ENCODE results near the gene LBH.
"Not testable (repeated sequence)": the region's sequence is repeated elsewhere in the genome, so short reads cannot be mapped to it uniquely, and the experiment has no call there.

The LBH gene

GRCh38 chr2:30259071-30259470 is 27.7 kb downstream of the LBH start:
- DNase-seq, result no peak

GRCh38 chr2:30259827-30260679 is 28.7 kb downstream of the LBH start:
- no peak for DNase-seq

DNA sequence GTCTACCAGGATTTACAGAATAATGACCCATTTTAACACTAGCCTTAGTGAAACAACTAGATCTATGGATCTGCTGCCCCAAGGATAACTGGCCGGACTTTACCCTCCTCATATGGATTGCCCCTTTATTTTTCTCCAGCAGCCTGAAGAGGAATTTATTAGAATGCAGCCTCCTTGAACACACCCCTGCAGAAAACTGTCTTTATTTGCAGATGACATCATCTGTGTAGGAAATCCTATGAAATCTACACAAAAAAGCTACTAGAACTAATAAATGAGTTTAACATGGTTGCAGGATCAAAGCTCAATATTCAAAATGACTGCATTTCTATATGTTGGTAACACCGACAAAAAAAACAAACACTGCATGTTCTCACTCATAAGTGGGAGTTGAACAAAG is 29.6 kb downstream of the LBH start:
- DNase-seq, result no peak

- no peak for DNase-seq
Measured at GRCh38 chr2:30261695-30262211, 30.4 kb downstream of the LBH start.

- no peak for DNase-seq
Measured at GRCh38 chr2:30262716-30263309, 31.5 kb downstream of the LBH start.

DNA sequence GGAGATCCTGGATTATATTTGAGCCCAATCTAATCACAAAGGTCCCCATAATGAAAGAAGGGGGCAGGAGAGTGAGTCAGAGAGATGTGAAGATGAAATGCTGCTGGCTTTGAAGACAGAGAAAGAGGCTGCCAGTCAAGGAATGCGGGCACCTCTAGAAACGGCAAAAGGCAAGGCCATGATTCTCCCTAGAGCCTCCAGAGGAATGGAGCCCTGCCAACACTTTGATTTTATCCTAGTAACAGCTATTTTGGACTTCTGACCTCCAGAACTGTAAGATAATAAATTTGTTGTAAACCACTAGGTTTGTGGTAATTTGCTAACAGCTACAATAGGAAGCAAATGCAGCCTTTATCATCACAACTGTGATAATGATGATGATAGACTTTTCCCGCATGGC is 32.9 kb downstream of the LBH start:
- DNase-seq, result no peak

DNA sequence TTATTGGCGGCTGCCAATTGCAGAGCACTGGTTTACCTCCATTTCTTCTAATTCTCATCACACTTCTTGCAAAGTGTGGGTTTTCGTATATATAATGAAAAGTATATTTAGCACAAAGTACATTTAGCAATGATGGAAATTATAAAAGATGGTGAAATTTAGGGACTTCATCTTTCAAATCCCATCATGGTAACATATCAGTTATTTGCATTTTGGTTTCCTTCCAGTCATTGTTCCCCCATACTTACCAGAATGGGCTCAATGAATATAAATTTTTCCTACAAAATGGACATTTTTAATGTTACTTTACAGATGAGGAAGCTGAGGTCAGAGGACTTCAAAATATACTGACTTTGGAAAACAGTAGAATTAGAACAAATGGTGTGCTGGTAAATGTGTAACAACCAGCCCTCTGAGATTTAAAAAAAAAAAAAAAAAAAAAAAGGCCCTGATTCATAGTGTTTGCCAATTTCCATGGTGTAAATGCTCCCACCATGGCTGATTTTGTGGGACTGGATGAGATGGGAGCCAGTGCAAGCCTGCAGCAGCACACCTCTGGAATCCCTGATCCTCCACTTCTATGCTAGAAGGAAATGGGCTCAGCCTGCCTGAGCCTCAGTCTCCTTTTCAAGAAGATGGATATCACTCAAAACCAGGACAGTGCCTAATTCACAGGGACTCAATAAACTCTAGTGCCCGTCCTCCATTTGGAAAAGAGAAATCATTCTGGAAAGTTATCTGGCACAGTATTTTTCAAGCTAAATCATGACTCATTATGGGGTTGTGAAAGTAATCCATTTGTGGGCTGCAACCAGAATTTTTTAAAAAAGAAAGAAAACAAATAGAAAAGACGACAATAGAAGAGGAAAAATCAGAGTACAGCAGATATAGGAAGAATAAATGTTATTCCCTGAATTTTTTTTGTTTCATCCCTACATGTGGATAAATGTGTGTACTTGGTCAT is 34.0 kb downstream of the LBH start:
- peak; percentile 50 for DNase-seq

DNA sequence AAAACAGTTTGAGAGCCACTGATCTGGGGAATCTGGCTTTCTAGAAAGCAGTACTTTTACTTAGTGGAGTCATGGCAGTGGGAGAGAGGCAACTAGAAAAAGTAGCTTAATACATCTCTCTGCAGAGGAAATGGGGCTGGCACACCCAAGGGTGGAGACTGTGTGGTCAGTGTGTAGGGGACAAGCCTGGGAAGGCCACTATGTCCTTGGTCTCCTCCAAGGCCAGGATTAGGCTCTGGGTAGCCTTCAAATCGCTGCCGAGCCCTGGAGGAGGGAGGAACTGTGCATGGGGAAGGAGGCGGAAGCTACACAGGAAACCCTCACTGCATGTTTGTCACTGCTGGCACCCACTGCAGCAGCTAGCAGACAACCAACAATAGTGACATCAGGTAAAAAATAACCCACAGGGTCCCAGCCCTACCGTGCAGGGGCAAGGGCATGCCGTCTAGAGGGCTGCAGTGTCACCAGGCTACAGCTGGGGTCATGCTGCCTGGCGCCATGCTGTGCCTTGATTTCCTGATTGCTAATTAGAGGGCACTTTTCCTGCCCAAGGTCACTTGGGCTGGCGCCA is 34.8 kb downstream of the LBH start:
- DNase-seq, result no peak

- no peak for DNase-seq
Measured at GRCh38 chr2:30266705-30267104, 35.4 kb downstream of the LBH start.

DNA sequence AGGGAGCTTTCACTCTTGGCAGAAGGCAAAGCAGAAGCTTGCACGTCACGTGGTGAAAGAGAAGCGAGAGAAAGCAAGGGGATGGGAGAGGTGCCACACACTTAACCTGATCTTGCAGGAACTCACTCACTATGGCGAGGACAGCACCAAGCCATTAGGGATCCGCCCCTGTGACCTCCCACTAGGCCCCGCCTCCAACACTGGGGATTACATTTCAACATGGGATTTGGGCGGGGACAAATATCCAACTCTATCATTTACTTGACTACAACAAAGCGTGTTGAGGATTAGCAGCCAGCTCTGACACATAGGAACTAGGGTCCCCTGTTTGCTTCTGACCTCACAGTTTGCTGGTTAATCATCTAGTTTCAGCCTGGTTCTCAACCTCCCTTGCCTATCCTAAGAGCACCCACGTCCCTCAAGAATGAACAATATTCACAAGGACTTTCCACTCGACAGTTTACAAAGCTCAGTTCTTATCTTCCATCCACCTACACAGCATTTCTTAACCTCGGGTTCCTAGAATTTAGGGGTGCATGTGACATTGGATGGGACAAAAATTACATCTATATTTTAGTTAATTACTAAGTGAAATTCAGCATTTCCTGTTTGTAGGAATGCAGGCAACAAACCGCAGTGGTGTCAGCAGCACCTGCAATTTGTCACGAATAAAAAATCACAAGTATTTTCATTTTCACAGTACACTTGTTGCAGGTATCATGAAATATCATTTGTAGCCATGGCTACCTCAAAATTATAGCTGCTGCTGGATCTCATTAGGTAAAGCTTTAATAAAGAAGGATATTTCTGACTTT is 36.0 kb downstream of the LBH start:
- no peak for DNase-seq

DNA sequence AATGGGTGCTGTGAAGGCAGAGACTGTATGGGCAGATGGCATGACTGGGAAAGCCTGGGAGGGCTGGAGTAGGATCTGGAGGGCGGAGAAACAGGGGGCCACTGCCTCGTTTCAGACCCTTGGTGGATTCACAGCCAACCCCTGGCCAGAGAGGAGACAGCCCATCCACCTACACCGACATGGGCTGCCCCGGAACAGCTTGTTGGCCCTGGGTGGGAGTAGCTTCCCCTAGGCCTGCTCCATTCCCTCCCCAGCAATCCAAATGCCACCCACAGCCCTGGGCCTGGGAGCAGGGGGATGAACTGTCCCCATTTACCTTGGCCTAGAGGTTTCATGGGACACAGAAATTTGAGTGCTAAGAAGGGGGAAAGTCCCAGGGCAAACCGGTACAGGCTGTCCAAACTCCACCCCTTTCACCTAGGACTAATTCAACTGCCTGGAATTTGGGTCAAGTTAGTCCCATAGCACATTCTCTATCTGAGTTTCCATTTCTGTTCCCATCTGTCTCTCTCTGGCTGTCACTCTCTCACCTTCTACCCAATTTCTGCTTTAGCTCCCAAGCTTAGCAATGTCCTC is 37.0 kb downstream of the LBH start:
- DNase-seq, result no peak

GRCh38 chr2:30269114-30269770 is 37.9 kb downstream of the LBH start:
- not testable (repeated sequence) for DNase-seq

DNA sequence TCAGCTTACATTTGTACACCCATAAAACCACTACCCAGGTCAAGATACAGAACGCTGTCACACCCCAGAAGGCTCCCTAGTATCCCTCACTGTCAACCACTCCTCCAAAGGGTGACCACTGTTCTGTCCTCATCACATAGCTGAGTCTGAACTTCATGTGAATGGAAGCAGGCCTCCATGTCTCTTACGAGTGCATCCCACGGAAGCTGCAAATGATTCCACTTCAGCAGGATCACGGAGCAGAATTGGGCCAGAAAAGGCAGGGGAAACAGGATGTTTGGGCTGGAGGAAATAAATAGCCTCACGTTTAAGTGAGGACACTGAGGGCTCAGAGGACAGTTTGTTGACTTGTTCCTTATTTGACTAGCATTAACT is 38.4 kb downstream of the LBH start:
- no peak for DNase-seq

GRCh38 chr2:30270166-30270565 is 38.8 kb downstream of the LBH start:
- no peak for DNase-seq

GRCh38 chr2:30271301-30271700 is 40.0 kb downstream of the LBH start:
- no peak for DNase-seq

GRCh38 chr2:30272286-30272685 is 41.0 kb downstream of the LBH start:
- no peak for DNase-seq

GRCh38 chr2:30272761-30273573 is 41.6 kb downstream of the LBH start:
- DNase-seq, result peak; percentile 83

GRCh38 chr2:30273574-30273929 is 42.2 kb downstream of the LBH start:
- no peak for DNase-seq

GRCh38 chr2:30275256-30275655 is 43.9 kb downstream of the LBH start:
- no peak for DNase-seq

- DNase-seq, result no peak
Measured at GRCh38 chr2:30276455-30276911, 45.1 kb downstream of the LBH start.
